Loucy (cell line): ENCODE data around the gene NKTR.

ENCODE experiments used
- CTCF ChIP-seq: fragments of 200-600 bp; sonication (generic); conservative IDR thresholded peaks from 2 replicates; pipeline ENCODE4 v1.5.1; 2014; ENCODE audit warnings: mild to moderate bottlenecking, antibody characterized with exemption, low read length
- EZH2phosphoT487 ChIP-seq: fragments of 200-600 bp; IDR thresholded peaks from 2 replicates; pipeline ENCODE4 v1.6.1; 2018; ENCODE audit warnings: antibody characterized with exemption, mild to moderate bottlenecking, moderate library complexity, borderline replicate concordance

GRCh38 chr3:42556089-42556632 lies 44.3 kb upstream of the NKTR start:
- TF ChIP-seq CTCF (no peak), EZH2phosphoT487 (no peak)
